ENCODE results near the gene DDR2.

- TF ChIP-seq CTCF (IDR thresholded peaks at IDR 0.05), result no peak
- no peak for TF ChIP-seq POLR2A (IDR thresholded peaks at IDR 0.05)
Observed at GRCh38 chr1:162709132-162709860, 77.0 kb downstream of the DDR2 start.

Measured in lower leg skin (tissue), 3 donors.